GM20431 (cell line): ENCODE measurements around the gene EPB41L1.

Source experiments
- in situ Hi-C: fragments of 300-500 bp; cut with MseI, MboI; formaldehyde crosslinking; loops from one replicate; pipeline ENCODE4 v1.15.0; 2020; ENCODE audit warnings: low sequenced_read_pairs; ENCODE audit not compliant: unreplicated experiment

Gene EPB41L1

DNA sequence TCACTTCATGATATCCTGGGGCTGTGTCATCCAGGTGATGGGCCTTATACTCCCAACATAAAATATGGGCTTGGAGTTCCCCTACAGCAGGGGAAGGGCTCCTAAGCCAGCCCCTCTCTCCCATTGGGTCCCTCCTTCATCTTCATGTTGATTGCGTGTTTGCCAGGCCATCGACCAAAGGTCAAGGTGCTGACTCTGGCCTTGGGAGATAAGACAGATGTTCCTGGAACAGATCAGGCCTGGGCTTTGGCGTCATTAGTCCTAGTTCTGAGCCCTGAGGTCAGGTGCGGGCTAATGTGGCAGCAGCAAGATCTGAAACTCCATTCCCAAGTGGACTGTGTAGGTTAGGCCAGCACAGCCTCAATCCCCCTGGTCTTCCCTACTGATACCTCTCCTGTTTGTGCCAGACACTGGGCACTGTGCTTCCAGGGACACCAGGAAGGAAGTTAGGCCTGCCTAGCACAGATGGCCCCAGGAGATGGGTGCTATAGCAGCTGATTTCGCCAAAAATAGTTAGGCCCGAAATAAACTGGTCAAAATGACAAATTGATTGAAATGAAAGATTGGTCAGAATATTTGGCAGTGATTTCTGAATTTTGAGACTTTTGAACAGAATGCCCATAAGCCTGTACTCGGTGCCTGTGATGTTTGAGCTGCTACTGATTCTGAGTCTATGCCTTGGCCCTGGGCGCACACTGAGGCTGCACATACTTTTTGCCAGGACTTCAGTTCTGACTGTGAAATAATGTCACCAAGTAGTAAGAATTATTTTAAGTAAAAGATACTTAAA, 28.8 kb downstream of the EPB41L1 start:
- in situ Hi-C loops = no loop called here

GRCh38 chr20:36184816-36185776, 30.6 kb downstream of the EPB41L1 start:
- in situ Hi-C loops = no loop called here

GRCh38 chr20:36193977-36194712, 39.6 kb downstream of the EPB41L1 start:
- in situ Hi-C loops = no loop called here

DNA sequence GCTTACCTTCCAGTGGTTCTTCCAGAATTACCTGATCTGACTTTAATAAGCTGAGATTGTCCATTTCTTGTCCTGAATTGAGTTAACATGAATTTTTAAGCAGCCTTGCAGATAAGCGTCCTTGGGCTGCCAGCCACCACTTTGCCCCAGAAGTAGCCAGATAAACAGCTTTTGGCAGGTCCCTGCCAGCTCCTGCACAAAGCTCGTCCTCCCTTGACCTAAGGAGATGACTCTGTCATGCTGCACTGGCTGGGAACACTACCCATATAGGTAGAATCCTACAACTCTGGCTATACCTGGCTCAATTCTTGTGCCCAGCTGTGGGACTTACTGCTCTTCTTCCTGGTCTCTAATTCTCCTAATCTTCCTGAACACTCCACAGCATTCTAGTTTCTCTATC, 42.1 kb downstream of the EPB41L1 start:
- in situ Hi-C loops = no loop called here

- in situ Hi-C loops = no loop called here
These were observed 42.7 kb downstream of the EPB41L1 start for GRCh38 chr20:36197271-36197670.

- in situ Hi-C loops = no loop called here
These were observed 45.1 kb downstream of the EPB41L1 start for GRCh38 chr20:36199345-36200257.

DNA sequence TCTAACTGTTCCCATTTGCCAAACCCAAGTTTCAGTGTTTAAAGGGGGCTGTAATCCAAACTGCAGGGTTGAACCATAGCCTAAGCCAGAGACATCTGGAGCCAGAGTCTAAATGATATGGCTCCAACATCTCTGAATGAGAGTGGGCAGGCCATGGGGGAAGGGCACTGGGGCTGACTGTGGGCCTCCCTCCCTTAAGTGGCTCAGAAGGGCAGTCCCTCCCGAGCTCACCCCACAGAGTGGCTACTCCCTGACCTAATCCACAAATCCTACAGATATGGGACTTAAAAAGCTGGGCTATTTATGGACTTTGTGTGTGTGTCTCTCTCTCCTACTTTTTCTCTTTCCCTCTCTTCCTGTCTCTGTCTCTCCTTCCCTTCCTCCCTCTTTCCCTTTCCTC, 45.9 kb downstream of the EPB41L1 start:
- in situ Hi-C loops = no loop called here

GRCh38 chr20:36201198-36201597, 46.7 kb downstream of the EPB41L1 start:
- in situ Hi-C loops = no loop called here

GRCh38 chr20:36202891-36203338, 48.4 kb downstream of the EPB41L1 start:
- in situ Hi-C loops = no loop called here

DNA sequence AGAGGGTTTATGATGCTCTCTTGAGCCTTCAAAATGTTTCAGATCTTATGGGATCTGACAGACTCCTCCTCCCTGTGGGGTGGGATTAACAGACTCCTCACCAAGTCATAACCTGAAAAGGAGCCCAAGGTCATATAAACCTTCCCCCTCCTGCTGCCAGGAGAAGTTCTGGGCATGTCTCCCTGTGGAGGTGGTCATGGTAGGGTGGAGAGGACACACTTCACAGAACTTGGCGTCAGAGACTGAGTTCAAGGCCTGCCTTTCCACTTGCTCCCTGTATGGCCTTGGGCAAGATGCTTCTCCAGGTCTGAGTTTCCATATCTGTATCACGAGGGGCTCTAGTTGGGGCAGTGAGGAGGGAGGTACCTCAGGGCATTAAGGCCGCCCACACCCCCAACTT, 49.3 kb downstream of the EPB41L1 start:
- in situ Hi-C loops = no loop called here

DNA sequence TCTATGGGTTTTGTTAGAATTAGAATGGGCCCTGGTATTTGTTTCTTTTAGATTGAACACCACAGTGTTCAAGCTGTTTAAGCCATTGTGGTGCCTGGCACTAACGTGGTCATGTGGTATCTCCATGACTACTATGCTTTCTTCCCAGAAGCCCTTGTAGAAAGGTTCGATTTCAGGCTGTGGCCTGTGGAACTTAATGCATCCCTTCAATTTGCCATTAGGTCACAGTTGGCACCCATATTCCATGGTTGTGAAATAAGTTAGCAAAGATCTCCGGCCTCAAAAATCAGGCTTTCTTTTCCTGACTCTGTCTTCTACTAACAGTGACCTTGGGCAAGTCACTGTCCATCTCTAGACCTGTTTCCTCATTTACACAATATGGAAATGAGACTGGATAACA, 50.5 kb downstream of the EPB41L1 start:
- in situ Hi-C loops = loop anchor here (5.0 kb wide), 1 partner anchor 237 kb away; no protein-coding TSS in a partner anchor

- in situ Hi-C loops = loop anchor here (5.0 kb wide), 1 partner anchor 236 kb away; no protein-coding TSS in a partner anchor
These were observed 51.5 kb downstream of the EPB41L1 start for GRCh38 chr20:36206068-36206467.

DNA sequence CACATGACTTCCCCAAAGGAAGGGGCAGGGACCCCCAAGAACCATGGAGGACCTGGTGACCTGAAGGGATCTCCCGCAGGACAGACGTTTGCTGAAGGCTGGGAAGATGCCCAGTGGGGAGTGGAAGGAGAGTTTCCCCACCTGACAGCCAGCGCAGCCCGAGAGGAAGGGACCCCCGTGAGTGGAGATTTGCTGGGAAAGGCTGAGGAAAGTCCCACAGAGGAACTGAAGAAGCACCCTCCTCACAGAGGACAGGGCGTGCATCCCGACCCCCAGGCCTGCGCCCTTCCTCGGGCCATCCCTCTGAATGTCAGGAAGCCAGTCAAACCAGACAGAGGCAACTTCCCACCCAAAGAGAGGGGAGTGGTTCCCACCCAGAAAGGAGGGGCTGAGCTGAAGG, 52.1 kb downstream of the EPB41L1 start:
- in situ Hi-C loops = loop anchor here (5.0 kb wide), 1 partner anchor 236 kb away; no protein-coding TSS in a partner anchor

- in situ Hi-C loops = loop anchor here (5.0 kb wide), 1 partner anchor 235 kb away; no protein-coding TSS in a partner anchor
These were observed 53.1 kb downstream of the EPB41L1 start for GRCh38 chr20:36207602-36208001.

DNA sequence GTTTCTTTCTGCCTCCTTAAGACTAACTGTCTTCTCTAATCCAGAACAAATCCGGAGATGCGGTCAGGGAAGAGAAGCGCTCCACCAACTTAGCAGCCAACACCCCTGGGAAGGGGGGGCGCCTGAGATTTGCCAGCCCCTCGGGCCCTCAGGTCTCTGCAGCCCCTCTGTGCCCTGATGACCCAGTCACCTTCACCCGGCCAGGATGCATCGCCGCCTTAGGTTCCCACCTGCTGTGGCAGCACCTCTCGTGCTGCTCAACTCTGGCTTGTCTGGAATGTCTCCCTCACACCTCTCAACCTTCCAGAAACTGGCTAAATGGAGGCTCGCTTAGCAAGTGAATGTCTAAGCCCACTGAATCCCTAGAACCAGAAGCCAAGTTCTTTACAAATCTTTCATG, 53.7 kb downstream of the EPB41L1 start:
- in situ Hi-C loops = loop anchor here (5.0 kb wide), 1 partner anchor 234 kb away; no protein-coding TSS in a partner anchor

DNA sequence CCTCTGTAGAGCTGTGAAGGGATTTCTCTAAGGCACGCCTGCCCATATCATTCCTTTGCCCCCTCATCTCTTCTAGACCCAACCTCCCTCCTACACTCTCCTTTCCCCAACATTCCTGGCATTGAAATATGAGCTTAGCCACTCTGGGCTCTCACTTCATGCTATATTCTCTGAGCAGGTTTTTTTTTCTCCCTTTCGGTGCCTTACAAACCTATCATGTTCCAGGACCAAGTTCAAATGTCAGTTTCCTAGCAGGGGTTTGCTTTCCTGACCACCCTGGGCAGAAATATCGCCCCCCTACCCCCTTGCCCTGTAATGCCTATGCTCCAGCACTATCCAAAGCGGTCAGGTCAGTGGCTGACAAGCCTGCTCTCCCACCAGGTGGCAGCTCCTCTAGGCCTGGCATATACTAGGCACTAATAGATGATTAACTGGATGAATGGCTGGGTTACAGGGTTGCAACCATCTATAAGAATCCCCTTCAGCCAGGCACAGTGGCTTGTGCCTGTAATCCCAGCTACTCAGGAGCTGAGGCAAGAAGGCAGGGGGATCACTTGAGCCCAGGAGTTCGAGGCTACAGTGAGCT, 56.0 kb downstream of the EPB41L1 start:
- in situ Hi-C loops = no loop called here

DNA sequence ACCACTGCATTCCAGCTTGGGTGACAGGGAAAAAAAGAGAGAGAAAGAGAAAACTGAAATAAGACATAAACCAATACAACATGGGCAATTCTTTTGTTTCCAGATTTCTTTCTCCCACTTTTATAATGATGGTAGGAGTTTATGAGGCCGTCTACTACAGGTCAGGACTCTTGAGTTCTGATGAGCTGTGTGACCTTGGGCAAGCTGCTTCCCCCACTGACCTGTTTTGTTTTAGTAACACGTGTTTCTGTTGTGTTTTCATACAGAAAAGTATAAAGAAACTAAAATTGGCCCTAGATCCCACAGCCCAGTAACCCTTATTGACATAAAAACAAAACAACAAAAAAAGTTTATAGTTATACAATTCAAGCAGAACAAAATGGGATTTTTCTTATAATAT, 58.8 kb downstream of the EPB41L1 start:
- in situ Hi-C loops = no loop called here

GRCh38 chr20:36214684-36215256, 60.2 kb downstream of the EPB41L1 start:
- in situ Hi-C loops = no loop called here
